ENCODE measurements around the gene EIF4G3.

GRCh38 chr1:20792196-20792595, 384.5 kb downstream of the EIF4G3 start:
- TF ChIP-seq, protein P1, sequence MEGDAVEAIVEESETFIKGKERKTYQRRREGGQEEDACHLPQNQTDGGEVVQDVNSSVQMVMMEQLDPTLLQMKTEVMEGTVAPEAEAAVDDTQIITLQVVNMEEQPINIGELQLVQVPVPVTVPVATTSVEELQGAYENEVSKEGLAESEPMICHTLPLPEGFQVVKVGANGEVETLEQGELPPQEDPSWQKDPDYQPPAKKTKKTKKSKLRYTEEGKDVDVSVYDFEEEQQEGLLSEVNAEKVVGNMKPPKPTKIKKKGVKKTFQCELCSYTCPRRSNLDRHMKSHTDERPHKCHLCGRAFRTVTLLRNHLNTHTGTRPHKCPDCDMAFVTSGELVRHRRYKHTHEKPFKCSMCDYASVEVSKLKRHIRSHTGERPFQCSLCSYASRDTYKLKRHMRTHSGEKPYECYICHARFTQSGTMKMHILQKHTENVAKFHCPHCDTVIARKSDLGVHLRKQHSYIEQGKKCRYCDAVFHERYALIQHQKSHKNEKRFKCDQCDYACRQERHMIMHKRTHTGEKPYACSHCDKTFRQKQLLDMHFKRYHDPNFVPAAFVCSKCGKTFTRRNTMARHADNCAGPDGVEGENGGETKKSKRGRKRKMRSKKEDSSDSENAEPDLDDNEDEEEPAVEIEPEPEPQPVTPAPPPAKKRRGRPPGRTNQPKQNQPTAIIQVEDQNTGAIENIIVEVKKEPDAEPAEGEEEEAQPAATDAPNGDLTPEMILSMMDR (IDR thresholded peaks at IDR 0.05; ENCODE audit: control extremely low read depth in 1 of 3, insufficient read depth in 1 of 3, low read depth in 1 of 3, low read length in 3 of 3), result no peak
- TF ChIP-seq SIN3A (conservative IDR thresholded peaks at IDR 0.05 in 1 of 2, IDR thresholded peaks at IDR 0.05 in 1 of 2; ENCODE audit: low read depth in 1 of 2, low read length in 2 of 2) (no peak), SP1 (IDR thresholded peaks at IDR 0.05; ENCODE audit: low read depth, low read length) (no peak), PHF8 (conservative IDR thresholded peaks at IDR 0.05; ENCODE audit: low read depth, low read length) (no peak)
